Suppressor macrophage (primary cell): ENCODE data around the gene NDUFB4.

Experiments used
- DNase-seq, 4 experiments: peaks; one replicate each; pipeline ENCODE4 v3.0.0-alpha.2; 2020 to 2022
- total RNA-seq, 17 experiments: gene quantifications; one replicate each; lab custom pipeline; 2026; ENCODE audit warnings: mixed read lengths in 6 of 17, inconsistent platforms in 3 of 17; lab: John Stamatoyannopoulos, UW

The NDUFB4 gene
- total RNA-seq: 46.1 to 67.8 (median 56.8) reads per million in 17 experiments

DNA sequence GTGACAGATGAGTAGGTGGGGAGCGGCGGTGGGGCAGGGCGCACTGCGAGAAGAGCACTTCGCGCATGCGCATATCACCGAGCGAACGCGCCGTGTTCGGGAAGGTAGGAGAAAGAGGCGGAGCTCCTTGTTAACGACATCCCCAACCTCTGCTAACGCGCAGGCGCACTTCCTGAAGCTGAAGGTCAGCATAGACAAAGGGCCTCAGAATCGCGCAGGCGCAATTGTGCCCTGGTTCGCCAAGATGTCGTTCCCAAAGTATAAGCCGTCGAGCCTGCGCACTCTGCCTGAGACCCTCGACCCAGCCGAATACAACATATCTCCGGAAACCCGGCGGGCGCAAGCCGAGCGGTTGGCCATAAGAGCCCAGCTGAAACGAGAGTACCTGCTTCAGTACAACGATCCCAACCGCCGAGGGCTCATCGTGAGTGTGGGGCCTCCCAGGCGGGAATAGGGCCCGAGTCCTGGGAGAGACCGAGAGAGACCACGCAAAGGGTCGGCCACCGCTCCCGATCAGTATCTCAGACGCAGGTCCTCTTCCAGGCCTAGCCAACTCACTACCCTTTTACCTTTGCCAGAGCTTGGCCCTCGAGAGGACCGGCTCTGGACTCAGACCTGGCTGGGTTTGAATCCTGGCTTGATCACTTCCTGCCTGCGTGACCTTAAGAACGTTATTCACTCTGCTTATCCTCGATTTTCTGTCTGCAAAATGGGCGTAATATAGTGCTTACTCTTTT, at the start of gene NDUFB4:
Gene NDUFB4 (plus strand): TSS at position 221 of the 737 bp plus-strand sequence. CDS start 24 bp downstream, at position 245.
- peak; percentile 99 to 100 (median 100) for DNase-seq

DNA sequence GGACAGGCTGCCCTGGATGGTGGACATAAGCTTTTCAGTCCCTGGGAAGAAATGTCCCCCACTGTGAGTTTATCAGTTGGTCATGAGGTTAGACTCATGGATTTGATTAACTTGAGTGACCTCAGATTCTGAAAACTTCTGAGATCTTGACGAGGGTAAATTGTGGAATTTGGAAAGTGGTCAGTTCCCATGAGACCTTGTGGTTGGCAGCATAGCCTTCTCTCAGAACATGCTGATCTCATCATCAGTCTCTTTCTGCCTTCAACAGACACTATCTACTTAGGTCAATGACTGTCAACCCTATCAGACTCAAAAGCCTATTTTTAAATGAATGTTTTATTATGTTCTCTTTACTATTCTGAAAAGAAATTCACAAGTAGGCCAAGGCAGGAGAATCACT, 45.6 kb upstream of the NDUFB4 start:
- no peak for DNase-seq

DNA sequence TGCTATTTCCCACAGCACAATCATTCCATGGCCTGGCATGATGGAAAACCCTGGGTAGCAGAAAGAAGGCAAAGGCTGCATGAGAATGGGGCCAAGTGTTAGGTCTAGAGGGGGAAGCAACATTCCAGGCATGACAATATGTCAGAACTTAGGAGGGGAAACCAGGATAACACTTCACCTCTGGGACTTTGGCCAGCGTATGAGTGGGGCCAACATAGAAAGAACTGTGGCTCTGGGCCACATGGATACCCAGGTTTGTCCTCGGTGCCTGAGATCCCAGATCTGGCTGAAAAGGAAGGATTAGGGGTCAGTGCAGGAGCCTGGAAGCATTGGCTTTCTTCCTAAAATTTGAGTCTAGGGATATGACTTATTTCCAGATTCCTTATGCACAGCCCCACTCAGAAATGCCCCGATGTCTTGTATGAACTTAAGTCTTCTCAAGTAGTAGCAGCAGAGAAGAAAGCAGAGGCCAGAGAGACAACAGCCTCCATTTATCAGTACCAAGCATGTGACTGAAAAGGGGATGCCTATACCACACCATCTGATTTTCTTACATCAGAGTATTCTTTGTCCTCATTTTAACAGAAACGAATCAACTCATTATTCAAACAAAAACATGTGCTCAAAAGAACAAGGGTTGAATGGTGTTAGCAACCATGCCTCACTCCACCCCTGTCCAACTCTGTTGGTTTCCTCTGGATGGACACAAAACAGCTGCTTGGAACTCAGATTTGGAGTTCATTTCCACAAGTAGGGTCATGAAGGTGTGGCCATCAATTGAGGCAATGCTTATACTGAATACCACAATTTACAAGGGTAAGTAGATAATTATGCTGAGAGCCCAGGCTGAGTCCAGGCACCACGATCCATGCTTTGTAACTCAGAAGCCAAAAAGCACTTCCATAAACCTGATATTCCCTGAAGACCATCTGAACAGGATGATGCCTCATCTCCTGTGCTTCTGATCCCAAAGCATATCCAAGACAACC, 43.7 kb upstream of the NDUFB4 start:
- no peak for DNase-seq

DNA sequence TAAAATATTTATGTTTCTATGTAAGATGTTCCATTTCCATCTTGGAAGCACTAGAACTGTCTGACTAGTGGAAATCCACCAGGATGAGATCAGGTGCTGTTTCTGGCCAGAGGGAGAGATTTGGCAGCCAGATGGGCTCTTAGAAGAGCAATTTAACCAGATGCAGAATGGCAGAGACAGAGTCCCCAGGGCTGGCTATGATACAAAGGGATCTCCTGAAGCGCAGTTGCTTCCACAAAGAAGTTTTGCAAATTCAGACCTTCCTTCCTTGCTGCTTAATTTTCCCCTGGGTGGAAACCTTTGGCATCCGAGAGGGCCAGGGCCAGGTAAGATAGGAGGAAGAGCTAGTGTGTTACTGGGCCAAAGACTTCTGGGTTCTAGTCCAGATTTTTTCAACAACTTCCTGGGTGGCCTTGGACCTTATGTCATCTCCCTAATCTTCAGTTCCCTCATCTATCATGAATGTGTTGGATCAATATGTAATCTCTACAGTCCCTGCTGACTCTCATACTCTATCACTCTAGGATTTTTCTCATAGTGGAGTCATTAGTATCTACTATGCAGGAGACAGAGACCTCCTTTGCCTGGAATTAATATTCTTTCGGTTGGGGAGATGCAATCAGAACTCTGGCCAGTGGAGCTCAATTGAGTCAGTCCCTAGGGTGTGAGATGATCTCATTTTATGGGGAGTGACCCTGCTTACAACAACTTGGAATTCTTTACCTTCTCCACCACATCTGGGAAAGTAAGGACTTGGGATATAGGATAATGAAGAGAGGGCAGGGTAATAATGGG, 41.1 kb upstream of the NDUFB4 start:
- no peak for DNase-seq

DNA sequence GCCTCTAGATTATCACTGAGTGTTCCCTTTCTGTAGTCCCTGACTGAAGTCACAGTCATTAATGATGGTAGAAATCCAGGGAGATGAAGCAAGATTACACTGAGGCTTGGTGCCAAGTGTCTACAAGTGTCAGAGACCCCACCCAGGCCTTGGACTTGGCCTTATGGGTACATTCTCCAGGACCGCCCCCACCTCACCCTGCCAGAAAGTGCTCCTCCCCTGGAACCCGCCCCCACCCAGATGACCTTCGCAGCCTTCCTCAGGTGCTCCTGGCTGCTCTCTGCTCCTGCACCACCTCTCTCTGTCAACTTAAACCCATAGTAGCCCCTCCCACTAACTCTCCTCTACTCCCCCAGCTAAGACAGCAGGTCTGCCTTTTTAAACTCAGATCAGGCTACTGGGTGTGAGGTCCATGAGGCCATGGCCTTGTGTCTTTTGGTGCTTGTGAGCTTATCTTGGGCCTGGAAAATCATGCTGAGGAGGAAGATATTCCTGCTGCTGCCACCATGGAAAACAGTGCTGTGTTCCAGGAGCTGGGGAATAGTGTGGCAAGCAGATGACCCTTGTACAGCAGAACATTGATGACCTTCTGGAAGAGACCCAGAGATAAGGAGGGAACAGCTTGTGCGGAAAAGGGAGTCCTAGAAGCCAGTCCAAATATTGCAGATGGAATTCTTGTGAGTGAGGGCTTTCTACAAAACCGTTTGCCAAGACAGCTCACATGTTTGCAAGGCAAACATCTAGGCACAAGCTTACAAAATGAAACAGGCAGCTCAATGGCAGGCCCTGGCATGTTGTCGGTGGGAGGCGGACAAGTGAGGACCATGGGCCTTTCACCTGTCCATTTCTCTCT, 40.3 kb upstream of the NDUFB4 start:
- no peak for DNase-seq

DNA sequence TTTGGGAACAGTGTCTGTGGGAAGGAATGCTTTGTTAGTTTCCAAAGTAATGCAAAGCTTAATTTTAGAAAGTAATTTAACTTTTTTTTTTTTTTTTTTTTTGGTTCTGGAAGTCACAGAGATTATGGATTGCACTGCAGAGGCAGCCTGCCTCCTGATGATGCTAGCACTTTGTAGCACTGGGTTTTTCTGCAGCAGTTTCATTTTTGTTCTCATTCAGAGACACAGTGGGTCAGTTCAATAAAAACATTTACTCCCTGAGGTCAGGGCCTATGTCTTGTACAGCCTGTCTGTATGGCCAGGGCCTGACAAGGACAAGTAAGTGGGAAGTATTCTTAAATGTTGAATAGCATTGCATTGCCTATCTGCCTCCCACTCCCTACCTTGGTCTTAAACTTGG, 39.0 kb upstream of the NDUFB4 start:
- no peak for DNase-seq

DNA sequence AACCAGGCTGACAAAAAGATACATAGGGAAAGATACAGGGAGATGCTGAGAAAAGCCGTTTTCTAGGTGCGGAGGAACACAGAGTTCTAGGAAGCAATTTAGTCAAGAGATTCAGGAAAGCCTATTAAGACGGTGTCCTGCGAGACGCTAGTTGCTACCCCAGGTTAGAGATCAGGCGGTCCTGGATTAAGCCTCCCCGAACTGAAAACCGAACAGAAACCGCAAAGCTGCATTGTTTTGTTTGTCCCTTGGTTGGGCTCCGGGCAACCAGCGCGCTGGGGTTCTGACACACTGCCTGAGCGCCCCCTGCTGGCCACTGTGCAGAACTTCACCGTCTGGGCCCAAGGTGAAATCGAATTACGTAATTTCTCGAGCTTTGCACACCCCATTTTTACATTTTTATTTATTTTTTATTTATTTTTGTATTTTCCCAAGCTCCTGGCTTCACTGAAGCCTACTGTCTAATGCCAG, 37.3 kb upstream of the NDUFB4 start:
- peak; percentile 90 to 94 (median 92) for DNase-seq

DNA sequence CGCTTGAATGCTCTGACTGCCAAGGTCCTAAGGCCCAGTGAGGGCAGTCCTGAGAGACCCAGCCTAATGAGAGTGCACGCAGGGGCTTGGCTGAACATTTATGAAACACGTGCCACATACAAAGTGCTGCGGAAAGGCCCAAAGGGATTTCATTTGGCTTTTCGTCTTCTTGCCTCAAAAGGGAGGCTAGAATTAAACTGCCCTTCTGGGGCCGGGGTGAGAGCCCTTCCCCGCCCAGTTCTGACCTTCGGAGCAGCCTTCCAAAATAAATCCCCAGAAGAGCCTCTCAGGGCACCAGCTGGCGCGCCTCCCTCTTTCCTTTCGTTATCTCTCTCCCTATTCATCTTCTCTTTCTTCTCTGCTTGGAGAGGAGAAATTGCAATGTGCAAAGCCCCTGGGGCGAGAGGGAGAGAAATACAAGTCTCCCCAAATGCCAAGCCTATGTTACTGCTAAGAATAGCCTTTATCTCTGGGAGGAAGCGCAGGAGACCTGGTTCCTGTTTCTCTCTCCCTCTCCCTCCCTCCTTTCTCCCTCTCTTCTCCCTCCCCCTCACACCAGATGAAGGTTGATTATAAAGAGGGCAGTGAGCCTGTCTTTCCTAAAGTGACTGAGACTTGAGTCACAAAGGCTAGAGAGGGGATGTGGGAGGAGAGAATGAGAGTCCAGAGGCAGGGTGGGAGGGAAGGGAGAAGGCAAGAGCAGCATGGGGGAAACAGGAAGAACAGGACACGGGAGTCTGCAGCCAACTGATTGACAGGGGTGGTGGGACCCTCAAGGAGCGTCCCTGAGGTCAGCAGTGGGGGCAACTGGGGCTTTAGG, 36.7 kb upstream of the NDUFB4 start:
- DNase-seq: peak; percentile 43 to 76 (median 52)

DNA sequence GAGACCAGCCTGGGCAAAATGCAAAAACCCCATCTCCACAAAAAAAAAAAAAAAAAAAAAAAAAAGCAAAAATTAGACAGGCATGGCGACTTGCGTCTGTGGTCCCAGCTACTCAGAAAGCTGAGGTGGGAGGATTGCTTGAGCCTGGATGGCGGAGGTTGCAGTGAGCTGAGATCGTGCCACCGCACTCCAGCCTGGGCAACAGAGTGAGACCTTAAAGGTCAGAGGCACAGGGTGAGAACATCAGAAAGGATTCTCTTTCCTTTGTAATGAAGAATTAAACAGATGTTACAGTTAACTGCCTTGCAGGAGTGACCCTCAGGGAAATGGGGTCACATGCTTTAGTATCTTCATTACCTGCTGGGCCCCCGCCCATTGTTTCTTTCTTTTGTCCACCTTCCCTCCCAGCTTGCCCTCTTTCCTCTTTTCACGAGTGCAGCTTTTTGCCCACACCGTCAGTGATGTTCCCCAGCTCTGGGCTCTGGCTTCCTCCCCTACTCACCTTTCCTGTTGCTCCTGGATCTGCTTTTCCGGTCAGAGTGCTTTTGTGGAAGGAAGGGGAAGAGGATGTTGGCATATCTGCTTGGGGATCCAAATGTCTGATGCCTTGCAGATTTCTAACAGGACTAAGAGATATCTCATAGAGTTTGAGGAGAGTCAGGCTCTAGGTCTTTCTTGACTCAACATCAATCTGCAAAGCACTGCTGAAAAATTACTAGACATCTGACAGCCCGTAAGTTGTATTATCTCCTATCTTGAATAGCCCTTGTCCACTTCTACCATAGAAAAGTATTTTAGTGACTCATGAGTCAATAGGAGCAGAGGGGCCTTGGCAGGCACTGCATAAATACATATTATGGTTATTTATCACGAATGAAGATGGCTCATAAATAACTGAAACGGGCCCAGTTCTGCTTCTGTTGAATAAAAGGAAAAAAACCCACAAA, 35.6 kb upstream of the NDUFB4 start:
- DNase-seq: no peak

DNA sequence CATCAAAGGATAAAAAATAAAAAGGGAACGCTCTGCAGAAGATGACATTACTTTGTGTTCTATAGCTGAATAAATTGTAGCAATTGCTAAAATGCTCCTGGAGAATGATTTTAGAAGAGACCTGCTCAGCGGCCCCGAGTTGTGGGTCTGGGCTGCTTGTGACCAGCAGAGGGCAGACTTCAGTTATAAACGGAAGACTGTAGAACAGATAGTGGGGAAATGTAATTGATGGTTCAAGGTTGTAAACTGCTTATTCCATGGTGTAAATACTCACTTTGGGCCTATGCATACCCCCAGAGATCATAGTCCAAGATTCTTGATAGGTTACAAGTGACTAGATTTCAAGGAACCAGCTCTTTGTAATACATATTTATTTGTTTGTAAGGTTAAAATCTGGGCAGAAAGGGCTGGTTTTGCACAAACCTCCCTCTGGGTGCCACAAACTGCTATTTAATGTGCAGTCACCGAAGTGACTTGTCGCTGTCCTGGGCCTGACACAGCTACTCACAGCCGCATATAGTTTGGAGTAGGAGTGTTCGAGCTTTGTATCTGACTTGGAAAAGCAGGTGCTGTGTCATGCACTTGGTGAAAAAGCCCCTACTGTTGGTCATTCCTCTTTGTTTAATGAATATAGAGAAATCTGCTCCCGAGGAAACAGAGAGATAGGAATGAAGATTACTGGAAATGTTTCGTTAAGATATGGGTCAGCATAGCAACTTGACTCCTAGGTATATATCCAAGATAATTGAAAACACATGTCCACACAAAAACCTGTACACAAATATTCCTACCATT, 34.7 kb upstream of the NDUFB4 start:
- peak; percentile 71 to 87 (median 79) for DNase-seq

DNA sequence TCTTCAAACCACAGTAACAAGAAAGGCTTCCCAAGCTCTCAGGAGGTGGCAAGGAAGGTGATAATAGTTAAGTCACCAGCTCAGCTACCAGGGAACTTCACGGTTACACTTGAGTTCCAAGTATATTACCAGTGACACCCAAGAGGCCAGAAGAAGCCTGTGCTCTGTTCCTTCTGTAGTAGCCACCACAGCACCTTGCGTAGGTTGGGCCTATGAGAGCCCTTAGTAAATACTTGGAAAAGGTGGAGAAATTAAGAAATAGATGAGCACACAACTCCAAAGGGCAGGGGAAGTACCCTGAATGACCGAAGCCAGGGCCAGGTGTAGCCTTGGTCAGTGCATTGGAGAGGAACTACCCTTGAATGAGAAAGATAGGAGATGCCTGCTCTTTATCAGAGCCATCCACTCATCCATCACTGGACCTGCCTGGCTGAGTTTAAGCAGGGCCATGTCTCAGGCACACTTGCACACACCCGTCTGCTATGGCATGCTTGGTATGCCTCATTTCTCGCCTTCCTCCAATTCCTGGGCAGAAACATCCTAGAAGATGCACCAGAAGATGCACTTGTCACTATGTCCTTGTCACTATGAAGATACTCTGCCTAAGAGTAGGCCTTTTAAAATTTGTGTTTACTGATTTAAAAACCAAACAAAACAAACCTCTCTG, 32.6 kb upstream of the NDUFB4 start:
- no peak for DNase-seq

DNA sequence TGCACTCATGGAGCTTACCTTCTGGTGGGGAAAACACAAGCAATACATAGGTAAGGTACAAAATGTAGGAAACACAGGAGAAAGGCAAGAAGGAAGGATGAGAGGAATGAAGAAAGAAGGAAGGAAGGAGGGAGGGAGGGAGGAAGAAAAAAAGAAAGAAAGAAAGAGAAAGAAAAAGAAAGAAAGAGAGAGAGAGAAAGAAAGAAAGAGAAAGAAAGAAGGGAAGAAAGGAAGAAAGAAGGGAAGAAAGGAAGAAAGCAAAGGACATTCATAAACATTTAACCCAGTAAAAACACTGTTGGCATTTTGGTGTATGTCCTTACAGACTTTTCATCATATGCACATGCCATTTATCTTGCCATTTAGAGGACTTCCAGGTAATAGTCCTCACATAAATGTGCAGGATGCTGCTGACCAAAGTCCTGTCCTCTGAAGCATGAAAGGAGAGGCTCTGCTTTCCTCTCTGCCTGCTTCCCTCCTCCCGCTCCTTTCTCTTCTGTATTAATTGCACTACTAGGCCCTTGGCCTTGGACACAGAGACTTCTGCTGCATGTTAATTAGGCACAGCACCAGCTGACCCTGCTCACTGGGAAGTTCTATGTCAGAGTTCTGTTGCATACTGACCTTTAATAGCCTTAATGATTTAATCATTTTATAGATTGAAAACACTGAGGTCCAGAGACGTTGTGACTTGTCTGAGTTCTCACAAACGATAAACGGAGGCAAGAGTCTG, 29.7 kb upstream of the NDUFB4 start:
- DNase-seq: no peak

DNA sequence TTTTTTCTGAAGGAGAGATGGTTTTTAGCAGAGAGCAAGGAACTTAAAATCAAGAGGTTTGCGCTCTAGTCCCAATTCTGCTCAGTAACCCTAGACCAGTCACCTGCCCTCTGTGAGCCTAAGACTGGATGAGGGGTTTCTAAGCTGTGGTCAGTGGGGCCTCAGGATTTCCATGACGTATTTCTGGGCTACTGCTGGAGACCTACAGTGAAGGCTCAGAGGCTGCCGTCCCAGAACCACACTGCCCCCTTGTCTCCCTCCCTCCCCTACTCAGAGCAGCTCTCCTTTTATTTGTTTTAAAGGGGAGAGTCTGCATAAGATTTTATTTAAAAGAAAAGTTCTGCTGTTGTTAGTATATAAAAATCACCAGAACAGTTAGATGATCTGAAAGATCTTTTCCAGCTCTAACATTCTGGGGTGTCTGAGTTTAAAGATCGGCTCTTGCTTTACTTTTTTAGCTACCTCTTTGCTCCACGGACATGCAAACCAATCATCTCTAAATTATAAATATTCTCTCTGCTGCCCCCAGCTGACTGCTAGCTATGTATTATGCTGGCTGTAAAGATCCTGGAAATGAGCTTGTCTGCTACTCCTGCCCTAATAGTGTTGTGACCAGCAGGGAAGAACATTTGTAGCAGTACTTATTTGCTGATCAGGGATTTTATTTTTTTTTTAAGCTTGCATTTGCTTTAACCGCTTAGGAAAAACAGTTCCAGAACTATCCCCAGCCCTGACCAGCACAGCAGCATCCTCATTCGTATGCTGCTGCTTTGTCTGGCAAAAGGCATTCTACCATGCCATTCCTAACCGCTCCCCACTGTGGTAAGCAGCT, 28.6 kb upstream of the NDUFB4 start:
- DNase-seq: peak in 3 of 4 experiments; percentile 14 to 41 (median 24)

DNA sequence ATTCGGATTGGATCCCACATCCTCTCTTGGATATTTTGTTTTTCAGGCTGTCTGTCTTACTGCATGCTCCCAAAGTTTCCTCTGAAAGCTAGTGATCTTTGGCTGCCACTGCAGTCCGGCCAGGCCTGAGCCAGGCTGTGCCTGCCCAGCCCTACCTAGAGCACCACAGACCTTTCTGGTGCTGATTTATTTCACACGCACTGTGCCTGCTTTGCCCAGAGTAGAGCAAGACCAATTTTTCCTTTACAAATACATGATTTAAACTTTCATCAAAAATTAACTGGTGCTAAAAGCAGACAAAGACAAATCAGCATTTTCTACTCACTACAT, 28.0 kb upstream of the NDUFB4 start:
- DNase-seq: no peak

DNA sequence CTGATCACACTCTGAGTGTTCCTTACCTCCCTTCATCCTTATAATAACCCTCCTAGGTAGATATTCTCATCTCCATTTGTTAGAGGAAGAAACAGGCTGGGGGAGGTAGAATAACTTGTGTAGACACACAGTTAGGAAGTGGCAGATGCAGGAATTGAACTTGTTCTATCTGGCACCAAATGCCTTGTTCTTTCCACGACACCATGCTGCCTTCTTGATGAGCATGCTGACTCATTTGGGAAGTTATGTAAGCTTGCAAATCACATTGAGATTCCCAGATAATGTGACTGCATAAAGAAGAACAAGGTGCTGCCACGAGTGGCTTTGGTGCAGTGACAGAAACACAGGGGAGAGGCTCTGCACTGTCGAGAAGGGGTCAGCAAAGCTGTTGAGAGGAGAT, 27.5 kb upstream of the NDUFB4 start:
- peak in 3 of 4 experiments; percentile 27 to 53 (median 46) for DNase-seq
